Hepatocyte (in vitro differentiated cells): ENCODE measurements around the gene ATP6V1G3. TPM values are rescaled to one million over a fixed set of nuclear protein-coding genes. Genes with fewer than 3 reads are reported as not detected.

Experiments
- DNase-seq: peaks from one replicate; pipeline ENCODE4 v3.0.0-alpha.2; 2016; ENCODE audit warnings: low spot score
- H2AFZ ChIP-seq: fragments of 200-600 bp; sonication (generic); 2 replicates; pipeline ENCODE4 v1.6.0; 2016; ENCODE audit warnings: antibody characterized with exemption, mild to moderate bottlenecking
- H3K27ac ChIP-seq: fragments of 200-600 bp; sonication (generic); 2 replicates; pipeline ENCODE4 v1.5.1; 2016; ENCODE audit warnings: mild to moderate bottlenecking
- H3K27me3 ChIP-seq: fragments of 200-600 bp; sonication (generic); 2 replicates; pipeline ENCODE4 v1.6.1; 2016
- H3K36me3 ChIP-seq: fragments of 200-600 bp; sonication (generic); replicated peaks from 2 replicates; pipeline ENCODE4 v1.5.1; 2016; ENCODE audit warnings: low read depth; ENCODE audit not compliant: insufficient read depth
- H3K4me1 ChIP-seq: fragments of 200-600 bp; sonication (generic); 2 replicates; pipeline ENCODE4 v1.5.1; 2016; ENCODE audit warnings: mild to moderate bottlenecking, moderate library complexity; ENCODE audit not compliant: insufficient read depth
- H3K4me2 ChIP-seq: fragments of 200-600 bp; sonication (generic); 2 replicates; pipeline ENCODE4 v1.6.0; 2016
- H3K4me3 ChIP-seq: fragments of 200-600 bp; sonication (generic); 2 replicates; pipeline ENCODE4 v1.5.1; 2016; ENCODE audit warnings: mild to moderate bottlenecking
- H3K79me2 ChIP-seq: fragments of 200-600 bp; sonication (generic); 2 replicates; pipeline ENCODE4 v1.6.0; 2017; ENCODE audit warnings: mild to moderate bottlenecking
- H3K9me2 ChIP-seq: fragments of 200-600 bp; sonication (generic); replicated peaks from 2 replicates; pipeline ENCODE4 v1.6.0; 2017; ENCODE audit warnings: mild to moderate bottlenecking; ENCODE audit not compliant: insufficient read depth
- H3K9me3 ChIP-seq: fragments of 200-600 bp; sonication (generic); 2 replicates; pipeline ENCODE4 v1.5.1; 2016; ENCODE audit warnings: low read depth, mild to moderate bottlenecking
- H4K20me1 ChIP-seq: fragments of 200-600 bp; sonication (generic); 2 replicates; pipeline ENCODE4 v1.6.0; 2016; ENCODE audit warnings: mild to moderate bottlenecking; ENCODE audit not compliant: insufficient read depth, poor library complexity, severe bottlenecking
- EZH2 ChIP-seq: fragments of 200-600 bp; sonication (generic); IDR thresholded peaks from 2 replicates; pipeline ENCODE4 v1.6.1; 2016; ENCODE audit warnings: antibody characterized with exemption, mild to moderate bottlenecking, borderline replicate concordance
- EZH2phosphoT487 ChIP-seq: fragments of 200-600 bp; sonication (generic); IDR thresholded peaks from one replicate; pipeline ENCODE4 v1.6.1; 2018; ENCODE audit warnings: antibody characterized with exemption, mild to moderate bottlenecking, low read depth, moderate library complexity; ENCODE audit not compliant: unreplicated experiment, severe bottlenecking
- WGBS: methylation state at CpG from one replicate; pipeline ENCODE4 v1.1.6; 2016; ENCODE audit warnings: low lambda C conversion rate; ENCODE audit errors: missing lambda C conversion rate; 5-methylcytosine and 5-hydroxymethylcytosine counted together
- polyA plus RNA-seq: library from polyadenylated mRNA; unstranded; fragments of >200 nt; fragmentation: Nextera tagmentation; extraction: Ambion mirVana; gene quantifications from 2 replicates; pipeline ENCODE4 v1.2.1, GENCODE V29; 2016
- total RNA-seq: library from RNA; depleted of rRNA; stranded (reverse); fragments of >200 nt; gene quantifications from 2 replicates; pipeline ENCODE4 v1.2.3, GENCODE V29; 2014
- TF ChIP-seq, protein P1 (sequence below): fragments of 200-600 bp; sonication (generic); IDR thresholded peaks from 2 replicates; pipeline ENCODE4 v1.5.1; 2016; ENCODE audit warnings: antibody characterized with exemption, mild to moderate bottlenecking; ENCODE audit not compliant: poor library complexity

The ATP6V1G3 gene
- total and polyA plus RNA-seq, 2 experiments from 2014 or later = not detected

DNA sequence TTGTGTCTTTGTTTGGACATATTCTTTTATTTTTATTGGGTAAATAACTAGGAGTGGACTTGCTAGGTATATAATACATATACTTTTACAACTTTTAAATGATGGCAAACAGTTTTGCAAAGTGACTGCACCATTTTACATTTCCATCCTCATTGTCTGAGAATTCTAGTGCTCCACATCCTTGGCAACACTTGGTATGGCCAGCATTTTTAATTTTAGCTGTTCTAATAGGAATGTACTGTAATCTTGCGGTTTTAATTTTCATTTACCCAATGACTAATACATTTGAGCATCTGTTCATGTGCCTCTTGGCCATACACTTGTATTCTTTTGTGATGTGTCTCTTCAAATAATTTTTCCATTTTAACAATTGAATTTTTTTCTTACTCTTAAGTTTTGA, 37.0 kb upstream of the ATP6V1G3 start:
- 97% methylated on average over 1 of the region's 1 CpG for WGBS
- no peak overlapping the region for H3K4me2 ChIP-seq

DNA sequence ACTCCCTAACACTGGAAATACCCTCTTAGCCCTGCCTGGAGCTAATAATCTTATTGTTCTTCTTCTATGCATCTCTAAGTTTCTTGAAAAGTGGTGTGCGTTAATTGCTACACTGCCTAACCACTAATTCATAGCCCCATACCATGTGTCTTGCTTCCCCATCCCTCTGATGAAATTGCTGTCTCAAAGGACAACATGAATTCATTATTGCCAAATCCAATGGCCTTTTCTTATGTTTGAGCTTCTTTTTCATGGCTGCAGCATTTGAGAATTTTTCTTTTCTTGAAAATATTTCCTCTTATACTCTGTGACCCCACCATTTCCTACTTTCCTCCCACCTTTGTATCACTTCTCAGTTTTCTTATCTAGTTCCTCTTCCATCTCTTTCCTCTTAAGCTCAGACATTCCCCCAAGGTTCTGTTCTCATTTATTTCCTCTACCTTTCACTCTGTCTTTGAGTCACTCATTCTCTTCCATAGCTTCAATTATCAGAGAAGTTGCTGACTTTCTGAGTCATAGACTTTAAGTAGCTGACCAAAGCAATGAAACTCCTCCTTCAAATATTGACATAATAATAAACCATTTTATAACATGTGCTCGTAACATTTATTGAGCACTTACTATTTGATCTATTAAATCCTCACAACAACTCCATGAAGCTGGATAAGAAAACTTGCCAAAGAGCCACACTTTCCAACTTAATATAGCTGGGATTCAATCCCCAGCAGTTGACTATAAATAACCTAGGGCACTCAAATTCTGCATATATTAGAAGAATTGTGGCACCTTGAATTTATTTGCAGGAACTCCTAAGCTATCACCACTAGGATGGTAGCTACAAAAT, 35.5 kb upstream of the ATP6V1G3 start:
- no peaks in the 10 kb centered on the region for H3K9me2 ChIP-seq
- TF ChIP-seq EZH2phosphoT487 (no peak), EZH2 (no peak)
- TF ChIP-seq, protein P1, sequence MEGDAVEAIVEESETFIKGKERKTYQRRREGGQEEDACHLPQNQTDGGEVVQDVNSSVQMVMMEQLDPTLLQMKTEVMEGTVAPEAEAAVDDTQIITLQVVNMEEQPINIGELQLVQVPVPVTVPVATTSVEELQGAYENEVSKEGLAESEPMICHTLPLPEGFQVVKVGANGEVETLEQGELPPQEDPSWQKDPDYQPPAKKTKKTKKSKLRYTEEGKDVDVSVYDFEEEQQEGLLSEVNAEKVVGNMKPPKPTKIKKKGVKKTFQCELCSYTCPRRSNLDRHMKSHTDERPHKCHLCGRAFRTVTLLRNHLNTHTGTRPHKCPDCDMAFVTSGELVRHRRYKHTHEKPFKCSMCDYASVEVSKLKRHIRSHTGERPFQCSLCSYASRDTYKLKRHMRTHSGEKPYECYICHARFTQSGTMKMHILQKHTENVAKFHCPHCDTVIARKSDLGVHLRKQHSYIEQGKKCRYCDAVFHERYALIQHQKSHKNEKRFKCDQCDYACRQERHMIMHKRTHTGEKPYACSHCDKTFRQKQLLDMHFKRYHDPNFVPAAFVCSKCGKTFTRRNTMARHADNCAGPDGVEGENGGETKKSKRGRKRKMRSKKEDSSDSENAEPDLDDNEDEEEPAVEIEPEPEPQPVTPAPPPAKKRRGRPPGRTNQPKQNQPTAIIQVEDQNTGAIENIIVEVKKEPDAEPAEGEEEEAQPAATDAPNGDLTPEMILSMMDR = no peak
- H3K79me2 ChIP-seq = no peaks in the 10 kb centered on the region

More for the DNA sequence above, 37.0 kb upstream of the ATP6V1G3 start:
- Histone ChIP-seq H3K4me3 (no peak overlapping the region), H4K20me1 (no peaks in the 10 kb centered on the region), H3K4me1 (no peaks in the 10 kb centered on the region), H3K9me2 (no peaks in the 10 kb centered on the region), H3K79me2 (no peaks in the 10 kb centered on the region), H2AFZ (no peak overlapping the region), H3K36me3 (no peaks in the 10 kb centered on the region), H3K27me3 (no peaks in the 10 kb centered on the region), H3K9me3 (no peaks in the 10 kb centered on the region), H3K27ac (no peak overlapping the region)
- no peak for DNase-seq
- no peak for TF ChIP-seq EZH2phosphoT487
- TF ChIP-seq EZH2 = no peak
- TF ChIP-seq, protein P1 = no peak

DNA sequence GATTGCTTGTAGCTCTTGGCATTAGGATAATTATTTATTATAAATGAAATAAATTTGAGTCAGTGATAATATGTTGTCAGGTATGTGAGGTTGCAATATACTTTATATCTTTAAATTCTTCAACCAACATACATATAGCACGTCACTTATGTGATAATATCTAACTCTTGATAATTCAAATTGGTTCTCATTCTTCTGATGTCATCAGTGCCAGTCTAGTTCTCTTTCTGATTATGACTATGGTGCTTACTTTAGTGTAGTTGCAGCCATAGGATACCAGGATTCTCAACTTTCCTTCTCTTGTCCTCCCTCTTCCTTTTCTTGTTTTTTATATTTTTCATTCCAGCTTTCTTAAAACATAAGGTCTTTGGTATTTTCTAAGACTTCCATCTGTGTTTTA, 34.8 kb upstream of the ATP6V1G3 start:
- 96% methylated on average over 1 of the region's 1 CpG for WGBS
- Histone ChIP-seq H3K27me3 (no peaks in the 10 kb centered on the region), H3K4me3 (no peak overlapping the region), H3K4me2 (no peak overlapping the region), H3K79me2 (no peaks in the 10 kb centered on the region), H3K4me1 (no peaks in the 10 kb centered on the region), H3K9me2 (no peaks in the 10 kb centered on the region), H2AFZ (no peak overlapping the region), H3K27ac (no peak overlapping the region), H4K20me1 (no peaks in the 10 kb centered on the region), H3K36me3 (no peaks in the 10 kb centered on the region), H3K9me3 (no peaks in the 10 kb centered on the region)
- DNase-seq = no peak
- no peak for TF ChIP-seq EZH2
- TF ChIP-seq EZH2phosphoT487 = no peak
- TF ChIP-seq, protein P1 = no peak

More for the DNA sequence above, 35.5 kb upstream of the ATP6V1G3 start:
- DNase-seq = no peak
- WGBS = 72% methylated on average over 2 of the region's 2 CpGs
- H3K4me2 ChIP-seq = no peak overlapping the region
- no peaks in the 10 kb centered on the region for H3K9me3 ChIP-seq
- H3K4me1 ChIP-seq = no peaks in the 10 kb centered on the region
- H3K27ac ChIP-seq = no peak overlapping the region
- H2AFZ ChIP-seq = no peak overlapping the region
- H3K4me3 ChIP-seq = no peak overlapping the region
- H4K20me1 ChIP-seq = no peaks in the 10 kb centered on the region
- H3K27me3 ChIP-seq = no peaks in the 10 kb centered on the region
- no peaks in the 10 kb centered on the region for H3K36me3 ChIP-seq
